GM18498 (cell line): ENCODE results near the gene PIGS.

Experiments
- ATAC-seq: cut with Tn5 transposase; IDR thresholded peaks from one replicate; pipeline ENCODE4 v1.9.1; 2021; ENCODE audit warnings: mild to moderate bottlenecking, moderate library complexity; ENCODE audit not compliant: unreplicated experiment

Gene PIGS

DNA sequence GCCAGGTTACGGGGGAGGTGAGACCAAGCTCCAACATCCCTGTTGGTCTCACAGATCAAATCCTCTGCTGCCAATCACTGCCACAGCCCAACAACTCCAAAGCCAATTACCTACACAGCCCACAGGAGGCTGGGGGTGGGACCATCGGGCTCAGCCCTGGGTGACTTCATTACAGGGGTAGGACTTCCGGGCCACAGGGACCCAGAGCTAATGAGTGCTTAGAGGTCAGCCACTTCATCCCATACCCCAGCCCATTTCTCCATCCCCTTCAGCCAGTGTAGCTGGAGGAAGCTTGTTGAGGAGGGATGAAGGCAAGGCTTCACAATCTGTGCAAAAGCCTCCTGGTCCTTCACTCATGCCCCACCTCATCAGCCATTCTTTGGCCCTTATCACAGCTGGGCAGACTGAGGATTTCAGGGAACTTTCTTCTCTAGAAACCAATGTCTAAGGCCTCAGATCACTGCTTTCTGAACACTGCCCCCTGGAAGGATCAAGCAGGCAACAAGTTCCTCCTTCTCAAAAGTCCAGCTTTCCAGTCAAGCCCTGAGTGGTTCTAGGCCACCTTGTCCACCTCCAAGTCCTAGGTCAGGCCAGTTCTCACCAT is 59.4 kb downstream of the PIGS start:
- no peak for ATAC-seq

DNA sequence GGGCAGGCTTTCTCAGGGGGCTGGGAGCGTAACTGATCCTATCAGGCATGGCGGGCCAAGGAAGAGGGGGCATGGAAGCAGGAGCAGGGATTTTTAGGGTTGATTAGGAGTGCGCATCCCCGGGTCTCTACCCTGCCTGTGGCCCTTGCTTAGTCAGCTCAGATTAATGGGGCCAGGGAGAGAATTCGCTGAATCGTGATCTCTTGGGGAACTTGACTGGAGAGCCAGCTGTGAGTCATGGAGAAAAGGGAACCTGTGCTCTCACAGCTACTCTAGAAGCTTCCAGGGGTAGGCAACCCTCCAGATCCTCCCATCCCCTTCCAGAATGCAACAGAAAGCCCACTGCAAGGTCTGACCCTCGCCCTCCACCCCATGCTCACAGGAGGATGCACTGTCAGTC is 61.5 kb downstream of the PIGS start:
- ATAC-seq: no peak

DNA sequence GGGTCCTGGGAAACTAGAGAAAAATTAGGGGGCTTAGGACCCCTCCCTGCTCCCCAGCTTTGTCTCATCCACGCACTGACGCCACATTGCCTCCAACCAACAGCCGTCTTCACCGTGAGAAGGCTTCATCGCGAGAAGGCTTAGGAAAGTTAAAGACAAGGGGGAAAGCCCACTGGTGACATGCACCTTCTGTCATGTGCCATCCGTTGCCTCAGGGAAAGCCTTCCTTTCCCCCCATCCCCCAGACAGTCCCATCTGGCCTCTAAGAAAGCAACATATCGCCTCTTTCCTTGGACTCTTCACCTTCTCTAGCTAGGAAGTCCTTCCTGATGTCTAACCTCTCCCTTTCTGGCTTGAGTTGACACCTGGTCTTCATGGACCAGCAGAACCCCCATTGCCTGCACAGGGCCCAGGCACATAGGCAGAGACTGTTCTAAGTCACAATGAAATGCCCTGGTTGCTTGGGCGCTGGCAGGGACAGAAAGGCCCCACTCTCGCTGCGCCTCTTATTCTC is 63.1 kb downstream of the PIGS start:
- no peak for ATAC-seq

DNA sequence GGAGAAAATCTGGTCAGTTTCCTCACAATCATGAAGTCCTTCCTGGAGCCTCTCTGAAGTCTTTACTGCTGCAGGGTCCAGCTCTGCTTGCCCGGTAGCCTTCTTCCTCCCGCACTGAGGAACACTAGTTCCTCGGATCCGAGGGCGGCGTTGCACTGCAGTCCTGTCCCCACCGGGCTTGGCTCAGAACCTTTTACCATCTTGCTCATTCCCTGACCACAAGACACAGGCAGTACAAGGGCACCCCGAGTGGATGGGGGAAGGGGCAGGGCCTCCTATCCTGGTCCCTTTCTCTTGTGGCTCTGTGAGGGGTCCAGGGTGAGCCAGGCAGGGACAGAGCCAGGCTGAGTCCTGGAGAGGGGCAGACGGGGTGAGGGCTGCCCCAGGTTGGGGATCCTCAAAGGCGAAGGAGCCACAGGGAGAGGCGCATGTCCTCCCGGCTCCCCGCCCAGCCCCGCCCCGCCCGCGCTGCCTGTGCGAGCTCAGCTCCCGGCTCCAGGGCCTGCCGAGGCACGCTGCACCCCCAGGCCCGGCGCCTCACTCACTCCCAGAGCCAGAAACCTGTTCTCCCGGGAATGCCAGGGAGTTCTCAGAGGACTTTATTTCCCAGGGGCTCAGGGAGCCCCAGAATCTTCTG is 63.6 kb downstream of the PIGS start:
- no peak for ATAC-seq

DNA sequence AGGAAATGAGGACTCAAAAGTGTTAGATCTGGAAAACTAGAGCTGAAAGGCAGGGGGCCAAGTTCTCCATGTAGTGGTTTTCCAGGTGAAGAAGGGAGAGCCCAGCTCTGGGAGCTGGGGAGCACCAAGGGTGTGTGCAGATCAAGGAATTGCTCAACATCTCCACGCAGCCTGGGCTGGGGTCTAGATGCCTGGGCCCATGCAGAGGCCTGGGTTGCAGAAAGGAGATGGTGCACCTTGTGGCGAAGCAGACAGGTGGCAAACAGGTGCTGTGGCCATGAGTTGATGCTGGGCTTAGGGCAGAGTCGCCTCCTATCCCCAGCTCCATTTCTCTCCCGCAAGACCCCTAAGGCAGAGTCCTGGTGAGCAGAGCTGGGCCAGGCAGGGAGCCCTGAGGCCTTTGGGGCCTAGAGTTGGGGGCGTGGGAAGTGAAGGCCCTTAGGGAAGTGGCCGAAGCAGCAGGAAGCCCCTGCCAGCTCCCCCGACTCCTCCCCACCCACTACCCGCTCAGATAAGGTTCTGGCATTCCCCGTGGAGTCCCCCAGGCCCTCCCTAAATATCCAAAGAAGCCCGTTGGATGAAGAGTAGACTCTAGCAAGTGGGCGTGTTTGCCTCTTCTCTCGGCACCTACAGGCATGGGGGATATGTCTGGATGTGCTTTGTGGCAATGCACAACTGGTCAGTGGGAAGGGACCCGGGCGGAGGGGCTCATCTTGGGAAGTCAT is 64.4 kb downstream of the PIGS start:
- no peak for ATAC-seq

DNA sequence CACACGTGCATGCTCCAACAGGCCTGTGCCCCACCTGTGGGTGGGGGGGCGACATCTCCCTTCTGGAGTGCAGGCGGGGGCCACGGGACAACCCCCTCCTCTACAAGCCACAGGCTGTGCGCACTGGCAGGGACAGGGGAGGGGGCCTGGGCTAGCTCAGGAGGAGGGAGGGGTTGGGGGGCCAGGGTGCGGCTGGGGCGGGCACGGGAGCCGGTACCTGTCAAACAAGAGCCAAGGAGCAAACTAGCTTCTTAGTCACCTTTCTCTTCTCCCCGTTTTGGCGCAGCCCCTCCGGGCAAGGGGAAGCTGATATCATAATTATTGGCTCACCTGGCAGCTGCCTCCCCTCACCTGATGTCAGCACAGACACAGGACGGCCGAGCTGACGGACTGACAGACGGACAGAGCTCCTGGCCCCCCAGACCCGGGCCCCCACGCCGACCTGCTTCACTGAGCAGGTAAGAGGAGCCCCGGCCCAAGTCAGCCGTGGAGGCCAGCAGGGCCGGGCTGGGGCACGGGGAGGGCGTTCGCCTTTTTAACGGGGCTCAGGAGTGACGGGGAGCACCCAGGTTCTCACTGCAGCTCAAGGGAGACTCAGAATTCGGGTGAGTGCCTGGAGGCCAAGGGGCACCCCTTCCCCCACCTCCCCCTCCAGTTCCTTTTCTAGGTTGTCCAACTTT is 65.2 kb downstream of the PIGS start, which contains the start of gene FOXN1:
Gene FOXN1 (plus strand): TSS at position 363 of the 680 bp plus-strand sequence. CDS start 17,622 bp downstream, outside the sequence.
- ATAC-seq: no peak

DNA sequence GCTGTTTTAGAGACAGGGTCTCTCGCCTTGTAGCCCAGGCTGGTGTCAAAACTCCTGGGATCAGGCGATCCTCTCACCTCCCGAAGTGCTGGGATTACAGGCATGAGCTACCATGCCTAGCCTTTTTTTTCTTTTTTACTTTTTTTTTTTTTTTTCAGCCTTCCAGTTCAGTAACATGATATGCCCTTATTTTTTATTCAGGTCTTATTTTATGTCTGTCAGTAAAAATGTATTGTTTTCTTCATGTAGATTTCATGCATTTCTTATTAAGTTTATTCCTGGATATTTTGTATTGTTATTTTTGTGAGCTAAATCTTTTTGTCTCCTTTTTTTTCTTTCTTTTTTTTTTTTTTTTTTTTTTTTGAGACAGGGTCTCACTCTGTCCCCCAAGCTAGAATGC is 67.9 kb downstream of the PIGS start:
- ATAC-seq: no peak
